Type B pancreatic cell (in vitro differentiated cells): Measurements from ENCODE around the gene WIPF3. TPM values are rescaled to one million over a fixed set of nuclear protein-coding genes. Genes with fewer than 3 reads are reported as not detected.

Source experiments
- DNase-seq: peaks from one replicate; pipeline ENCODE4 v3.0.0; 2021; ENCODE audit warnings: mixed read lengths; ENCODE audit not compliant: unreplicated experiment; ENCODE audit errors: extremely low spot score
- H3K27ac Mint-ChIP-seq: 2 replicates; pipeline ENCODE4 v1.8.0; 2021; ENCODE audit warnings: mild to moderate bottlenecking, mixed read lengths
- H3K27me3 Mint-ChIP-seq: 2 replicates; pipeline ENCODE4 v1.8.0; 2021; ENCODE audit warnings: mixed read lengths
- H3K36me3 Mint-ChIP-seq: 2 replicates; pipeline ENCODE4 v1.8.0; 2021; ENCODE audit warnings: mixed read lengths
- H3K4me1 Mint-ChIP-seq: one replicate; pipeline ENCODE4 v1.8.0; 2021; ENCODE audit warnings: mixed read lengths; ENCODE audit not compliant: unreplicated experiment
- H3K4me3 Mint-ChIP-seq: 2 replicates; pipeline ENCODE4 v1.8.0; 2021; ENCODE audit warnings: mild to moderate bottlenecking, mixed read lengths
- H3K9me3 Mint-ChIP-seq: 2 replicates; pipeline ENCODE4 v1.8.0; 2021; ENCODE audit warnings: mixed read lengths
- total RNA-seq: library from RNA; stranded (reverse); gene quantifications from 2 replicates; pipeline ENCODE4 v1.2.1, GENCODE V29; 2021; ENCODE audit warnings: low replicate concordance
- TF ChIP-seq, protein P1 (sequence below): fragments of 200-600 bp; sonication (generic); conservative IDR thresholded peaks from 2 replicates; pipeline ENCODE4 v1.5.0; 2021; ENCODE audit warnings: antibody characterized with exemption, mild to moderate bottlenecking

Gene WIPF3
- total RNA-seq, 1 donor from 2014 or later, result 1.7 TPM

DNA sequence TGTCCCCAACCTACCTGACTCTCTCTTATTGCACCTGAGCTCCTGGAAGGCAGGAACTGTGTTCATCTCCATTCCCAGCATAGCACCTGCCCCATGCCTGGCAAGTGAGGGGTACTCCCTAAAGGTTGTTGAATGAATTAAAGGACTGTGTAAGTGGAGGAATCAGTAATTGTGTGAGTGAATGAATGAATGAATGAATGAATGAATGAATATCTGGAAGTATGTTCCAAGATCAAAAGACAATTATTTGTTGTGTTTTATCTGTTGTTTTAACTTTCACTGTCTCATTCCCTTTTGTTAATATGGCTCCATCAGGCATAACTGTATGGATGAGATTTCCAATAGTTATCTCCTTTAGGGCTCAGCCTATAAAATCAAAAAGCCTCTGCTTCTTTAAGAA lies 4.0 kb downstream of the WIPF3 start:
- Mint-ChIP-seq H3K4me3 (no peak overlapping the region), H3K9me3 (no peaks in the 10 kb centered on the region), H3K27me3 (peaks cover 55% of the 10 kb centered on the region), H3K27ac (no peak overlapping the region), H3K4me1 (peaks cover 3% of the 10 kb centered on the region), H3K36me3 (no peaks in the 10 kb centered on the region)
- DNase-seq, result no peak
- TF ChIP-seq, protein P1, sequence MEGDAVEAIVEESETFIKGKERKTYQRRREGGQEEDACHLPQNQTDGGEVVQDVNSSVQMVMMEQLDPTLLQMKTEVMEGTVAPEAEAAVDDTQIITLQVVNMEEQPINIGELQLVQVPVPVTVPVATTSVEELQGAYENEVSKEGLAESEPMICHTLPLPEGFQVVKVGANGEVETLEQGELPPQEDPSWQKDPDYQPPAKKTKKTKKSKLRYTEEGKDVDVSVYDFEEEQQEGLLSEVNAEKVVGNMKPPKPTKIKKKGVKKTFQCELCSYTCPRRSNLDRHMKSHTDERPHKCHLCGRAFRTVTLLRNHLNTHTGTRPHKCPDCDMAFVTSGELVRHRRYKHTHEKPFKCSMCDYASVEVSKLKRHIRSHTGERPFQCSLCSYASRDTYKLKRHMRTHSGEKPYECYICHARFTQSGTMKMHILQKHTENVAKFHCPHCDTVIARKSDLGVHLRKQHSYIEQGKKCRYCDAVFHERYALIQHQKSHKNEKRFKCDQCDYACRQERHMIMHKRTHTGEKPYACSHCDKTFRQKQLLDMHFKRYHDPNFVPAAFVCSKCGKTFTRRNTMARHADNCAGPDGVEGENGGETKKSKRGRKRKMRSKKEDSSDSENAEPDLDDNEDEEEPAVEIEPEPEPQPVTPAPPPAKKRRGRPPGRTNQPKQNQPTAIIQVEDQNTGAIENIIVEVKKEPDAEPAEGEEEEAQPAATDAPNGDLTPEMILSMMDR, result no peak

DNA sequence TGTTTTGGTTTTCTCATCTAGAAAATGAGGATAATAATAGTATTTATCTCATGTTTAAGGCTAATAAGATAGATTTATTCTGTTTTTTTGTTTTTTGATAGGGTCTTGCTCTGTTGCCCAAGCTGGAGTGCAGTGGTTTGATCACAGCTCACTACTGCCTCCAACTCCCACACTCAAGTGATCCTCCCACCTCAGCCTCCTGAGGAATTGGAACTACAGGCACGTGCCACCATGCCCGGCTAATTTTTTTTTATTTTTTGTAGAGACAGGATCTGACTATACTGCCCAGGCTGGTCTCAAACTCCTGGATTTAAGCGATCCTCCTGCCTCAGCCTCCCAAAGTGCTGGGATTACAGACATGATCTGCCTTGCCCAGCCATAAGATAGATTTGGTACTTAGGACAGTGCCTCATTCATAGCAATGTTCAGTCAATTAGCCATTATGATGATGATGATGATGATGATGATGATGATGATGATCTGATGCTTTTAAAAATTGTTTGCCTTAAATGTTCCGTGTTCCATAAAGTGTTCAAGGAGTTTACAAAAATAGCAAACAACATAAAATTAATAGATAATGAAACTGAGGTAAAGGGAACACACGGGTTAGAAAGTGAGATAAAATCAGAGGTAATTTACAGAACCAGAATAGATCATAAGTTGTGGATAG lies 4.6 kb downstream of the WIPF3 start:
- peaks cover 49% of the 10 kb centered on the region for H3K27me3 Mint-ChIP-seq
- H3K4me3 Mint-ChIP-seq, result no peak overlapping the region
- no peaks in the 10 kb centered on the region for H3K9me3 Mint-ChIP-seq
- DNase-seq, result no peak
- TF ChIP-seq, protein P1, result no peak
- no peaks in the 10 kb centered on the region for H3K36me3 Mint-ChIP-seq
- H3K27ac Mint-ChIP-seq, result no peak overlapping the region
- H3K4me1 Mint-ChIP-seq, result peaks cover 3% of the 10 kb centered on the region

DNA sequence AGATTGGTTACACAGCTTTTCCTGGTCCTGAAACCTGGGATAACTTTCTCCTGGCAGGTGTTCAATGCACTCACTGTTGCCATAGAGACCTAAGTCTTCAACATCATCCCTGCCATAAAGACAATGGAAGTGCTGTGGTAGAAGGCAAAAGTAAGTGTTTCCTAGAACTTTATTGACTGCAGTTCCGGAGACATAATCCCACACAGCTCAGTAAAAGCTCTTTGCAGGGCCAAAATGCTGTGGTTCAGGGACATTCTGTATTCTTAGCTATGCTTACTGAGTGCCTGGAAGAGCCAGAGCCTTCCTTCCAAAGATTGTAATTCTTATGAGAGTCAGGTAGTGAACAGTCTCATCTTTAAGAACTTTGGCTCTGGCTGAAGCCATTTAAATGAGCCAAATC lies 5.3 kb downstream of the WIPF3 start:
- no peaks in the 10 kb centered on the region for H3K36me3 Mint-ChIP-seq
- TF ChIP-seq, protein P1, result no peak
- DNase-seq, result no peak
- H3K4me1 Mint-ChIP-seq, result peaks cover 3% of the 10 kb centered on the region
- H3K27ac Mint-ChIP-seq, result no peak overlapping the region
- no peak overlapping the region for H3K4me3 Mint-ChIP-seq
- peaks cover 47% of the 10 kb centered on the region for H3K27me3 Mint-ChIP-seq
- no peaks in the 10 kb centered on the region for H3K9me3 Mint-ChIP-seq

DNA sequence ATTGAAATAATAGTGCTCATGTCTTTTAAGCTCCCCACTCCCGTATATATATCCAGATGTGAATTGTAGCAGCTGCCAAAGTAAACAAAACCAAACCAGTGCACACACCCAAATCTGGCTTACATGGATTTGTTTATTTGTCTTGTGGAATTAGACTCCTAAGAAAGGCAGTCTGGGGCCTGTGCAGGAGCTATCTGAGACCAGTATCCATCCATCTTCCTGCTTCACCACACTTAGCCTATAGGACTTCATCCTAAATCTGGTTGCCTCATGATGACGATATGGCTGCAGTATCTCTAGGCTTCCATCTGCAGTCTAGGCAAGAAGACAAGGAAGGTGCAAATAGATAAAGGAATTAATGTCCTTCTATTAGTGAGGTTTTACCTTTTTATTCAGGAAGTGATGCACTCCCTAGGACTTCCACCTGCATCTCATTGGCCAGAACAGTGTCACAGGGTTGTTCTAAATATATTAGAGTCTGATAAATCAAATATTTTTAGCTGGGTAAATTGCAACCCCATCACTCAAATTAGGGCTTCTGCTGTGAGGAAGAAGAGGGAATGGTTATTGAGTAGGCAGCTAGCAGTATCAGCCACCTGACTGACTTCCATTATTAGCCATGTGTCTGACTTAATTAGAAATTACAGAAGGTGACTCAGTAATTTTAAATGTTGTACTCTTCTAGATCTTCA lies 6.0 kb downstream of the WIPF3 start:
- Mint-ChIP-seq H3K4me3 (no peak overlapping the region), H3K27me3 (peaks cover 43% of the 10 kb centered on the region), H3K27ac (no peak overlapping the region), H3K4me1 (peaks cover 3% of the 10 kb centered on the region), H3K9me3 (no peaks in the 10 kb centered on the region), H3K36me3 (no peaks in the 10 kb centered on the region)
- DNase-seq, result no peak
- TF ChIP-seq, protein P1, result no peak

DNA sequence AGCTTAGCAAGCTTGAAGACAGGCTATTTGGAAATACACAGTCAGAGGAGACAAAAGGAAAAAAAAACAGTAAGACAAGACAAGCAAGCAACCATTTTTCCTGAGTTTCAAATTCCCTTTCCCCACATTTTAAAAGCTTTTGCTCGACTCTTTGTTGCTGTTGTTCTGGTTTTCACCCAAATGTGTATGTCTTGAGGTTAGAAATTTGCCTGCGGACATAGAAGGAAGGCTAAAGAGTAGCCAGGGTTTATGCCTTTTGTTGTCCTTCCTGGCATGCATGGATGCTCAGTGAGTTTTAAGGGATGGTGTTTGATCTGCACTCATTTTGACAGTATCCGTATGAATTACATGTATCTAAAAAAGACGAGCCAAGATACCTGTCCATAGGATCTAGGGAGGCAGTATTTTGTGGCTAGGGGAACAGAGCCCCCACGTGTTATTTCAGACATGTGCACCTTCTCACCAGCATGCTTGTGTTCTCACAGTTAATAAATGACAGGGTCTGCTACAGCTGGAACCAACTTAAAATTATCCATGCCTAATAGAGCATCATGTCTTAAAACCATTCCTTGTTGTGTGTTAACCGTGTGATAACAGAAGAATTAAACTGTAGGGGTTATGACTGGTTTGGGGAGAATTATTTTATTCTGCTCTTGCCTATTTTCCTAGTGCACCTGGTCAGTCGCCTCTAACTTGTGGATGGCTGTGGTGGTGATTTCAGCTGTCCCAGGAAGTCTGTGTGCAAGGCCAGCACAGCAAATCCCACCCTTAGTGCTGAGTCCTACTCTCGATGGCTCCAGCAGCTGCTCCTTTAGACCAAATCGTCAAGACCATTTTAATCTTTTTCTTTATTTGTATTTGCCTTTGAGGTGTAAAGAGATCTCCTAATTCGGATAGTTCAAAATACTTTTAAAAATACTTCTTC lies 9.1 kb downstream of the WIPF3 start:
- DNase-seq, result no peak
- TF ChIP-seq, protein P1, result no peak
- Mint-ChIP-seq H3K27ac (no peak overlapping the region), H3K4me1 (peaks cover 3% of the 10 kb centered on the region), H3K4me3 (no peak overlapping the region), H3K36me3 (no peaks in the 10 kb centered on the region), H3K27me3 (peaks cover 17% of the 10 kb centered on the region), H3K9me3 (no peaks in the 10 kb centered on the region)
